Upper lobe of left lung (tissue), 4 donors: Measurements from ENCODE around the gene NR3C1.

Experiments
- POLR2A ChIP-seq, 4 donors: fragments of 450-650 bp; IDR thresholded peaks; one replicate each; pipeline ENCODE4 v1.5.1; 2016 to 2017; ENCODE audit warnings: antibody characterized with exemption in 4 of 4, mild to moderate bottlenecking in 2 of 4
- POLR2AphosphoS5 ChIP-seq, 2 donors: sonication (generic); formaldehyde crosslinking; IDR thresholded peaks; one replicate each; pipeline ENCODE4 v1.5.1; 2017; ENCODE audit warnings: antibody characterized with exemption in 2 of 2
- TF ChIP-seq, protein P1 (sequence below), 6 experiments: fragments of 450-650 bp in 4 of 6; fragments of 200-600 bp in 2 of 6; sonication (generic) in 2 of 6; IDR thresholded peaks; one replicate each; pipeline ENCODE4 v1.5.1; 2016 to 2019; ENCODE audit warnings: antibody characterized with exemption in 6 of 6

- TF ChIP-seq, protein P1, sequence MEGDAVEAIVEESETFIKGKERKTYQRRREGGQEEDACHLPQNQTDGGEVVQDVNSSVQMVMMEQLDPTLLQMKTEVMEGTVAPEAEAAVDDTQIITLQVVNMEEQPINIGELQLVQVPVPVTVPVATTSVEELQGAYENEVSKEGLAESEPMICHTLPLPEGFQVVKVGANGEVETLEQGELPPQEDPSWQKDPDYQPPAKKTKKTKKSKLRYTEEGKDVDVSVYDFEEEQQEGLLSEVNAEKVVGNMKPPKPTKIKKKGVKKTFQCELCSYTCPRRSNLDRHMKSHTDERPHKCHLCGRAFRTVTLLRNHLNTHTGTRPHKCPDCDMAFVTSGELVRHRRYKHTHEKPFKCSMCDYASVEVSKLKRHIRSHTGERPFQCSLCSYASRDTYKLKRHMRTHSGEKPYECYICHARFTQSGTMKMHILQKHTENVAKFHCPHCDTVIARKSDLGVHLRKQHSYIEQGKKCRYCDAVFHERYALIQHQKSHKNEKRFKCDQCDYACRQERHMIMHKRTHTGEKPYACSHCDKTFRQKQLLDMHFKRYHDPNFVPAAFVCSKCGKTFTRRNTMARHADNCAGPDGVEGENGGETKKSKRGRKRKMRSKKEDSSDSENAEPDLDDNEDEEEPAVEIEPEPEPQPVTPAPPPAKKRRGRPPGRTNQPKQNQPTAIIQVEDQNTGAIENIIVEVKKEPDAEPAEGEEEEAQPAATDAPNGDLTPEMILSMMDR (IDR thresholded peaks at IDR 0.05): no peak
- no peak for TF ChIP-seq POLR2A (IDR thresholded peaks at IDR 0.05)
- no peak for TF ChIP-seq POLR2AphosphoS5 (IDR thresholded peaks at IDR 0.05)
Measured at GRCh38 chr5:143418140-143418866, 14.8 kb upstream of the NR3C1 start.
